SIG-M5 treated with dmso at 0.1 percent for 504 hours (cell line): ENCODE results near the gene PPRC1.
"Not testable (repeated sequence)": the region's sequence is repeated elsewhere in the genome, so short reads cannot be mapped to it uniquely, and the experiment has no call there.

Experiments used
- DNase-seq: peaks from one replicate; lab custom pipeline; 2025; ENCODE audit not compliant: unreplicated experiment; lab: John Stamatoyannopoulos, UW

PPRC1 gene

DNA sequence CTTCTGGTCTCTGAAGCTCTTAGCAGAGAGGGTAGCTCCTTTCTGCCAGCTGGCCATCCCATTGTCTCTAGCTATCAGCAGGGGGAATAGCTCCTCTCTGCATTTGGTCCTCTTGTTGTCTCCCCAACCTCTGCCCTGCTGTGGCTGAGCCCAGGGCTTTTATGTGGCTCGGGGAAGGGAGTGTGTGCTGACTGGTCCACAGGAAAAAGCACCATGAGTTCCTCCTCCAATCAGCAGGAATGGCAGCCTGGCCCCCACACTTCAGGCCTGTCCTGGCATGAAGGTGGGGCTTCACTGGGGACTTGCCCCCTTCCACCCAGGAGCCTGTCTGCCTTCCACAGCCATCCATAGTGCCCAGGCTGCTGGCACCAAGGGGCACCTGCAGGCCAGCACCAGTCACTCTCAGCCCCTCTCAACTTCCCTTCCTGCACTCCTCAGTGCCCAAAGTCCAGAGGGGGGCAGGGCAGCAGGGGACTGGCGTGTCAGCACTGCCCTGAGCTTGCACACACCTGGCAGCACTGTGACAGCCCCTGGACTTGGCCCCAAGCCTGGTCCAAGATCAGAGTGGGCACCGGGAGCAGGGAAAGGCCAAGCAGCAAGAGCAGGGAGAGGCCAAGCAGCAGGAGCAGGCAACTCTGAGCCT lies 55.6 kb downstream of the PPRC1 start:
- DNase-seq: no peak

GRCh38 chr10:102188941-102189898 lies 56.4 kb downstream of the PPRC1 start:
- DNase-seq: not testable (repeated sequence)

- no peak for DNase-seq
Observed at GRCh38 chr10:102191956-102192355, 59.1 kb downstream of the PPRC1 start.

- no peak for DNase-seq
Observed at GRCh38 chr10:102195296-102195870, 62.5 kb downstream of the PPRC1 start.

DNA sequence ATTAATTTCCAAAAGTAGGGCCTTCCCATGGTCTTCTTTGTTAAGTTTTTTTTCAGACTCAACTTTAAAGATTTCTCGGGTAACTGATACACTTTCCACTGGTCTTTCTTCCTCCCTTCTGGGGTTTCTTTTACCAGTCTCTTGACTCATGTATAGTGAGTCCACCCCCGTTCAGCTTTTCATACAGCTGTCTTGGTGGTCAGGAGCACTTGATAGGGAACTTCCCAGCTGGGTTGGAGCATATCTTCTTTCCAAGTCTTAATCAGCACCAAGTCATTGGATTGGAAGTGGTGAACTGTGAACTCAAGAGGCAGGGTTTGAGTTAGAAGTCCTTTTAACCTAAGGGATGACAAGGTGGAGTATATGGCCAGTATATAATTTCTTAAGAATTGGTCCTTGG lies 64.1 kb downstream of the PPRC1 start:
- DNase-seq: no peak

- DNase-seq: no peak
Observed at GRCh38 chr10:102198027-102198426, 65.2 kb downstream of the PPRC1 start.
